BE2C (cell line): ENCODE data around the gene SPINT1.

ENCODE experiments used
- DNase-seq: peaks from one replicate; pipeline ENCODE4 v3.0.0-alpha.2; 2020
- H3K27me3 ChIP-seq: fragments of 250-450 bp; sonication (Bioruptor Pico); 2 replicates; pipeline ENCODE4 v1.5.1; 2020; ENCODE audit warnings: mild to moderate bottlenecking
- H3K36me3 ChIP-seq: fragments of 250-450 bp; sonication (Bioruptor Pico); 2 replicates; pipeline ENCODE4 v1.5.1; 2020; ENCODE audit warnings: mild to moderate bottlenecking
- H3K4me1 ChIP-seq: fragments of 250-450 bp; sonication (Bioruptor Pico); 2 replicates; pipeline ENCODE4 v1.5.1; 2020
- H3K4me3 ChIP-seq: 2 replicates; pipeline ENCODE4 v1.5.1; 2011; ENCODE audit warnings: low read depth, low read length
- H3K9me3 ChIP-seq: fragments of 250-450 bp; sonication (Bioruptor Pico); 2 replicates; pipeline ENCODE4 v1.5.1; 2020
- TF ChIP-seq, protein P1 (sequence below): IDR thresholded peaks from 2 replicates; pipeline ENCODE4 v1.5.1; 2012; ENCODE audit warnings: mild to moderate bottlenecking, low read depth, low read length

SPINT1 gene

DNA sequence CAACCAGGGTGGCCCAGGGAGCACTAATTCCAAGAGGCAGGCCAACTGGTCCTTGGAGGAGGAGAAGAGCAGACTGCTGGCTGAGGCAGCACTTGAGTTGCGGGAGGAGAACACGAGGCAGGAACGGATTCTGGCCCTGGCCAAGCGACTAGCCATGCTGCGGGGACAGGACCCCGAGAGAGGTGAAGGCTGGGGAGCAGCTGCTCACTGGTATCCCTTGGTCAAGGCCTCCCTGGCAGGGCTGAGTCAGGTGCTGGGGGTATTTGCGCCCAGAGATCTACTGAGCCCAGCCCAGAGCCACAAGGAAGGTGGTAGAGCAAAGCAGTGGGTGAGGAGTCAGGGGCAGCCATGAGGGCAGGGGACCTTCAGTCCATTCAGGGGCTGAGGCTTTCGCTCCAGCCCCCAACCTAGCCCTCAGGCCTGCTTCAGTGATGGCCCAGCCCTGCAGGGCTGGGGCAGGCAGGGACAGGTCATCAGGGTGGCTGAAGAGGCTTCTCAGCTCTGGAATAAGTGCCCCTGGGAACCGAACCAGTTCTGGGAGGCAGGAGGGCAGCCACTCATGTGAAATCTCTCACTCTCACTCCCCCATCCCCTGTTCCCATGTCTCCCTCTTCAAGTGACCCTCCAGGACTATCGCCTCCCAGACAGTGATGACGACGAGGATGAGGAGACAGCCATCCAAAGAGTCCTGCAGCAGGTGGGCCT lies 31.0 kb upstream of the SPINT1 start:
- no peak for DNase-seq
- no peaks in the 10 kb centered on the region for H3K27me3 ChIP-seq
- H3K9me3 ChIP-seq, result no peaks in the 10 kb centered on the region
- TF ChIP-seq, protein P1, sequence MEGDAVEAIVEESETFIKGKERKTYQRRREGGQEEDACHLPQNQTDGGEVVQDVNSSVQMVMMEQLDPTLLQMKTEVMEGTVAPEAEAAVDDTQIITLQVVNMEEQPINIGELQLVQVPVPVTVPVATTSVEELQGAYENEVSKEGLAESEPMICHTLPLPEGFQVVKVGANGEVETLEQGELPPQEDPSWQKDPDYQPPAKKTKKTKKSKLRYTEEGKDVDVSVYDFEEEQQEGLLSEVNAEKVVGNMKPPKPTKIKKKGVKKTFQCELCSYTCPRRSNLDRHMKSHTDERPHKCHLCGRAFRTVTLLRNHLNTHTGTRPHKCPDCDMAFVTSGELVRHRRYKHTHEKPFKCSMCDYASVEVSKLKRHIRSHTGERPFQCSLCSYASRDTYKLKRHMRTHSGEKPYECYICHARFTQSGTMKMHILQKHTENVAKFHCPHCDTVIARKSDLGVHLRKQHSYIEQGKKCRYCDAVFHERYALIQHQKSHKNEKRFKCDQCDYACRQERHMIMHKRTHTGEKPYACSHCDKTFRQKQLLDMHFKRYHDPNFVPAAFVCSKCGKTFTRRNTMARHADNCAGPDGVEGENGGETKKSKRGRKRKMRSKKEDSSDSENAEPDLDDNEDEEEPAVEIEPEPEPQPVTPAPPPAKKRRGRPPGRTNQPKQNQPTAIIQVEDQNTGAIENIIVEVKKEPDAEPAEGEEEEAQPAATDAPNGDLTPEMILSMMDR, result no peak
- 0 out of 2 replicates have a peak, but pooled peaks cover 5% of the 10 kb centered on the region for H3K4me1 ChIP-seq
- H3K36me3 ChIP-seq, result no peaks in the 10 kb centered on the region
- H3K4me3 ChIP-seq, result no peak overlapping the region

DNA sequence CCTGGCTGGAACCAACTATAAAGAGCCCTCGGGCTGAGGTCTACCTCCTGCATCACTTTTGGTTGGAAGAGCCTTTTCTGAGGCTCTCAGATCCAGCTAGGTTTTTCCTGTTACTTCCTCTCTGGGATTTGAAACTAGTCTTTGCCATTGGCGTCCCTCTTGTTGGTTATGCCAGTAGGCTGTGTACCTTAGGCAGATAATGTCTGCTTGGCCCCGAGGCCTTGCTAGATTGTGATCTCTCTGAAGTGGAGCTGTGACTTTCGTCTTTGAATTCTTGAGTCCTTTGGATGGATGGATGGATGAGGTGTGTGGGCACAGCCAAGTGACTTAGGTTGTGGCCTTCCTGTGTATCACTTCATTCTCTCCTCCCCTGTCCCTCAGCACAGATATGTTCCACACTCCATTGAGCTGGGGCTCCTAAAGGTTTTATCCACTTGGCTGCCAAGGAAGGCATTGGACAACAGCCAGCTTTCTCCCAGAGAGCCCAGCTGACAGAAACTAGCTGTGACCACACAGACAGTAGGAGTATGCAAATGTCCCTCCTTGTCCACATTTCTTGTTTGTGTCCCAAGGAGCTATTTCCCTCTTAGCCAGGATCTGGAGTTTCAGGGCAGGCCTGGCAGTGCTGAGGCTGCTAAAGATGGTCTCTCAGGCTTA lies 28.7 kb upstream of the SPINT1 start:
- Histone ChIP-seq H3K27me3 (no peaks in the 10 kb centered on the region), H3K9me3 (no peaks in the 10 kb centered on the region), H3K4me1 (0 out of 2 replicates have a peak, but pooled peaks cover 5% of the 10 kb centered on the region), H3K36me3 (no peaks in the 10 kb centered on the region), H3K4me3 (no peak overlapping the region)
- TF ChIP-seq, protein P1, result no peak
- peak; percentile 41 for DNase-seq

DNA sequence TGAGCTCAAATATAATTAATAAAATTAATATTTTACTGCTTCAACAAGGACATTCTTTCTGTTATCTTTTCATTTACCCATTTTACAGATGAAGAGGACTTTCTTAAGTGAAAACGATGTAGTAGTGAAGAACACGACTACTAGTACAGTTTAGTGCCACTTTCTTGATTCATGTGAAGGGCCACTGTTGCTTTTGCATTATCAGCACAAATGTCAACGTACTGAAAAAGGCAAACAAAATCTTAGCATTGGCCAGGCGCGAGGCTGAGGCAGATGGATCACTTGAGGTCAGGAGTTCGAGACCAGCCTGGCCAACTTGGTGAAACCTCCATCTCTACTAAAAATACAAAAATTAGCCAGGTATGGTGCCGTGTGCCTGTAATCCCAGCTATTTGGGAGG lies 24.8 kb upstream of the SPINT1 start:
- Histone ChIP-seq H3K36me3 (no peaks in the 10 kb centered on the region), H3K4me1 (0 out of 2 replicates have a peak, but pooled peaks cover 5% of the 10 kb centered on the region), H3K27me3 (no peaks in the 10 kb centered on the region), H3K9me3 (no peaks in the 10 kb centered on the region), H3K4me3 (no peak overlapping the region)
- DNase-seq, result no peak
- TF ChIP-seq, protein P1, result no peak

DNA sequence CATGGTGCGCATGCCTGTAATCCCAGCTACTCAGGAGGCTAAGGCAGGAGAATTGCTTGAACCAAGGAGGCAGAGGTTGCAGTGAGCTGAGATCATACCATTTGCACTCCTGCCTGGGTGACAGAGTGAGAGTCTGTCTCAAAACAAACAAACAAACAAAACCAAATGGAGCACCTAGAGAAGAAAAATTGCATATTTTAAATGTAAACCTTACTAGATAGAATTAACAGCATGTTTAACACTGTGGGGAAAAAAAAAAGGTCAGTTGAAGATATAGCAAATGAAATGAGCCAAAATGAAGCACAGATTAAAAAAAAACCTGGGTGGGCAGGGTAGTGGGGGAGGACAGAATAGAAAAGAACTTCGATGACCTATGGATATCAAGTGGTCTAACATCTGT lies 22.7 kb upstream of the SPINT1 start:
- Histone ChIP-seq H3K36me3 (no peaks in the 10 kb centered on the region), H3K27me3 (no peaks in the 10 kb centered on the region), H3K4me1 (no peaks in the 10 kb centered on the region), H3K9me3 (no peaks in the 10 kb centered on the region), H3K4me3 (no peak overlapping the region)
- TF ChIP-seq, protein P1, result no peak
- DNase-seq, result no peak

DNA sequence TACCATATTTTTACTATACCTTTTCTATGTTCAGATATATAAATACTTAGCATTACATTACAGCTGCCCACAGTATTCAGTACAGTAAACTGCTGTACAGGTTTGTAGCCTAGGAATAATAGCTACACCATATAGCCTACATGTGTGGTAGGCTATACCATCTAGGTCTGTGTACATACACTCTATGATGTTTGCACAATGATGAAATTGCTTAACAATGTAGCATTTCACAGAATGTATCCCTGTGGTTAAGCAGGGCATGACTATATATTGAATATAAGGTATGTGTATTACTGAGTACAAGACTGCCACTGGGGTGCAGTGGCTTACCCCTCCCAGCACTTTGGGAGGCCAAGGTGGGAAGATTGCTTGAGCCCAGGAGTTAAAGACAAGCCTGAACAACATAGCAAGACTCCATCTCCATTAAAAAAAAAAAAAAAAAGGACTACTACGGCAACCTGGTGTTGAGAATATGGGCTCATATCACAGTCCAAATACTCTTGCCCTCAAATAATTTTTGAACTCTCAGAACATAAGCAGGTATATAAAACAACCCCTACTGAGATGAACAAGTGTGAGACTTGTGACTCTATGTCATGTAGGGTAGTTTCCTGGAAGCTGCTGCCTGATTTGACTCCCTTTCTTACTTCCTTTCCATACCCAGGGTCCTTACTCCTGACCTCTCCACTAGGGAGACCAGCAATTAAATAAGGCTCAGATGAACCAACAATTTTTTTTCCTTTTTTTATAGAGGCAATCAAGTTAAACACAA lies 20.1 kb upstream of the SPINT1 start:
- H3K27me3 ChIP-seq, result no peaks in the 10 kb centered on the region
- H3K9me3 ChIP-seq, result no peaks in the 10 kb centered on the region
- no peaks in the 10 kb centered on the region for H3K4me1 ChIP-seq
- TF ChIP-seq, protein P1, result no peak
- H3K4me3 ChIP-seq, result no peak overlapping the region
- DNase-seq, result no peak
- no peaks in the 10 kb centered on the region for H3K36me3 ChIP-seq
